ENCODE results near the gene WNT3A.
A peak's percentile ranks its signal among the peaks of the same experiment; 100 is the strongest.

WNT3A gene

GRCh38 chr1:228107636-228108035, 100.8 kb downstream of the WNT3A start:
- no peak for DNase-seq (ENCODE audit: low spot score)
- TF ChIP-seq CTCF (IDR thresholded peaks at IDR 0.05), result no peak

GRCh38 chr1:228108055-228108690, 101.4 kb downstream of the WNT3A start:
- peak overlapping the region; percentile 92 for H3K4me3 ChIP-seq
- TF ChIP-seq CTCF (IDR thresholded peaks at IDR 0.05), result no peak
- no peak for DNase-seq (ENCODE audit: low spot score)
- H3K27ac ChIP-seq, result peak overlapping the region; percentile 93 to 96

More at GRCh38 chr1:228107636-228108035, 100.8 kb downstream of the WNT3A start:
- Histone ChIP-seq H3K4me3 (no peak overlapping the region), H3K27ac (no peak overlapping the region)

- Histone ChIP-seq H3K27ac (peak overlapping the region; percentile 93 to 96), H3K4me3 (peak overlapping the region; percentile 92)
- TF ChIP-seq CTCF (IDR thresholded peaks at IDR 0.05), result no peak
- DNase-seq (ENCODE audit: low spot score), result no peak
Measured at GRCh38 chr1:228108742-228109072, 101.9 kb downstream of the WNT3A start.

- DNase-seq (ENCODE audit: low spot score), result peak; percentile 99
- Histone ChIP-seq H3K27ac (peak within 1 kb of the TSS; percentile 93 to 96), H3K4me3 (peak within 1 kb of the TSS; percentile 92)
- no peak for TF ChIP-seq CTCF (IDR thresholded peaks at IDR 0.05)
Measured at GRCh38 chr1:228109073-228109961, 102.5 kb downstream of the WNT3A start, which contains the start of gene MRPL55. MRPL55 (minus strand) TSS chr1:228109299; CDS start chr1:228108260, 1,039 bp downstream.

GRCh38 chr1:228109962-228110488, 103.2 kb downstream of the WNT3A start:
- peak overlapping the region; percentile 92 for H3K4me3 ChIP-seq
- no peak for TF ChIP-seq CTCF (IDR thresholded peaks at IDR 0.05)
- peak overlapping the region; percentile 93 to 96 for H3K27ac ChIP-seq
- DNase-seq (ENCODE audit: low spot score), result no peak

GRCh38 chr1:228110556-228110955, 103.8 kb downstream of the WNT3A start:
- TF ChIP-seq CTCF (IDR thresholded peaks at IDR 0.05), result no peak

More at GRCh38 chr1:228110556-228110955, 103.8 kb downstream of the WNT3A start:
- Histone ChIP-seq H3K4me3 (peak overlapping the region; percentile 92), H3K27ac (peak overlapping the region; percentile 93 to 96)
- no peak for DNase-seq (ENCODE audit: low spot score)
